ENCODE measurements around the gene PCNX4. TPM values are rescaled to one million over a fixed set of nuclear protein-coding genes. Genes with fewer than 3 reads are reported as not detected.

PCNX4 gene
- total and polyA plus RNA-seq, 2 experiments from 2014 or later: 22.9 to 77.5 TPM

- Mint-ChIP-seq H3K36me3 (ENCODE audit: low read depth) (peaks cover 20% of the 10 kb centered on the region), H3K4me1 (peaks cover 36% of the 10 kb centered on the region), H3K27ac (no peak overlapping the region), H3K27me3 (ENCODE audit: insufficient read depth, low read depth, poor library complexity) (no peaks in the 10 kb centered on the region), H3K9me3 (no peaks in the 10 kb centered on the region), H3K4me3 (no peak overlapping the region)
- Histone ChIP-seq H3K36me3 (ENCODE audit: insufficient read depth) (no peaks in the 10 kb centered on the region; the same call in 1 of the 2 replicates), H3K79me2 (replicated peaks; ENCODE audit: insufficient read depth) (peaks cover 100% of the 10 kb centered on the region), H3K9me2 (ENCODE audit: insufficient read depth) (no peaks in the 10 kb centered on the region), H3F3A (replicated peaks; ENCODE audit: low read depth) (no peaks in the 10 kb centered on the region), H3K27ac (ENCODE audit: low read depth) (no peak overlapping the region), H3K4me2 (no peak overlapping the region), H3K4me1 (ENCODE audit: insufficient read depth) (peaks cover 32% of the 10 kb centered on the region), H3K27me3 (ENCODE audit: insufficient read depth) (no peaks in the 10 kb centered on the region), H3K4me3 (no peak overlapping the region), H4K20me1 (replicated peaks; ENCODE audit: insufficient read depth) (peaks cover 7% of the 10 kb centered on the region; the same call in 1 of the 2 replicates), H2AFZ (no peak overlapping the region)
- DNase-seq (ENCODE audit: low spot score): no peak
- TF ChIP-seq NANOG (IDR thresholded peaks at IDR 0.05; ENCODE audit: borderline replicate concordance) (no peak), ZNF114 (CRISPR knock-in tag; IDR thresholded peaks at IDR 0.05) (no peak), CREB1 (CRISPR knock-in tag; IDR thresholded peaks at IDR 0.05; ENCODE audit: low read depth) (no peak), ZNF462 (CRISPR knock-in tag; IDR thresholded peaks at IDR 0.05) (no peak), POLR2AphosphoS5 (IDR thresholded peaks at IDR 0.05; ENCODE audit: low read depth) (no peak), ZNF331 (CRISPR knock-in tag; IDR thresholded peaks at IDR 0.05; ENCODE audit: low read depth) (no peak), EZH2phosphoT487 (IDR thresholded peaks at IDR 0.05; ENCODE audit: unreplicated experiment) (no peak), JUNB (IDR thresholded peaks at IDR 0.05; ENCODE audit: unreplicated experiment) (no peak), EZH2 (IDR thresholded peaks at IDR 0.05; ENCODE audit: low read depth, unreplicated experiment) (no peak), ETS1 (IDR thresholded peaks at IDR 0.05) (no peak), STAT1 (IDR thresholded peaks at IDR 0.05; ENCODE audit: unreplicated experiment) (no peak), CTCF (conservative IDR thresholded peaks at IDR 0.05; ENCODE audit: low read depth in 2 of 2) (no peak), REST (IDR thresholded peaks at IDR 0.05; ENCODE audit: unreplicated experiment) (no peak)
- no peak for ATAC-seq
Observed at GRCh38 chr14:60097974-60098373, 6.3 kb downstream of the PCNX4 start.
